ENCODE data around the gene AP1G2. TPM values are rescaled to one million over a fixed set of nuclear protein-coding genes. Genes with fewer than 3 reads are reported as not detected.
"Not testable (repeated sequence)": the region's sequence is repeated elsewhere in the genome, so short reads cannot be mapped to it uniquely, and the experiment has no call there.

Gene AP1G2
- total RNA-seq, 1 donor from 2014 or later: 93.4 TPM

DNA sequence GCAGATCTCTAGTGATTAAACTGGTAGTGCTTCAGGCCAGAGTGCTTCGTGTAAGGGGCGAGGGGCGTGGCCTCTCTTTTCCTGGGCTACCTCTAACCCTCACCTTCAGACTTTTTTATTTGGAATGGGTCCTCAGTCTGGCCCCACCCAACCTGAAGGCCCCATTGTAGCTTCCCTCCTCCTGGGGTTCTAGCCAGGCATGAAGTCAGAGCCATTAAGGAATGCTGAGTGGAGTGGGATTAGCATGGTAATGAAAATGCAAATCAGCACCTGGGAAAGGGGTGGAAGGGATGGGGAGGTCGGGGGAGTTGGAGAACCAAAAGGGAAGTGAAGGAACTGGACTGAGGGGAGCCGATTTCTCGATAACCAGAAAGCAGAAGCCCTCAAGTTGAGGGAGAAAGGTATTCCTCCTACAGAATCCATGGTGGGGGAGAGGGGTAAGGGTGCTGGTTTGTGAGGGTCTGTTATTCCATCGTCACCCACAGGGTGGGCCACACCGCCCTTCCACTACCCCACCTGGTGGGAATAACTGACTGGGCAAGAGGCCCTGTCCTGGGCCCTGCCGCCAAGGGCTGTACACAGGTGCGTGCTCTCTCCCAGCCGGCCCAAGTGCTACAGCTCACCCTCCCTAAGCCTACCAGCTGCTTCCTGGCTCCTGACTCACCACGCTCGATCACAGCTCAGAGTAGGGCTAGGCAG is 30.1 kb downstream of the AP1G2 start:
- Histone ChIP-seq H3K36me3 (ENCODE audit: control insufficient read depth, insufficient read depth, low read length) (no peaks in the 10 kb centered on the region), H3K4me3 (ENCODE audit: low read depth, low read length) (no peak overlapping the region), H3K27me3 (ENCODE audit: control insufficient read depth, insufficient read depth, low read length) (no peaks in the 10 kb centered on the region)
- DNase-seq (ENCODE audit: low read depth): no peak
- TF ChIP-seq, protein P1, sequence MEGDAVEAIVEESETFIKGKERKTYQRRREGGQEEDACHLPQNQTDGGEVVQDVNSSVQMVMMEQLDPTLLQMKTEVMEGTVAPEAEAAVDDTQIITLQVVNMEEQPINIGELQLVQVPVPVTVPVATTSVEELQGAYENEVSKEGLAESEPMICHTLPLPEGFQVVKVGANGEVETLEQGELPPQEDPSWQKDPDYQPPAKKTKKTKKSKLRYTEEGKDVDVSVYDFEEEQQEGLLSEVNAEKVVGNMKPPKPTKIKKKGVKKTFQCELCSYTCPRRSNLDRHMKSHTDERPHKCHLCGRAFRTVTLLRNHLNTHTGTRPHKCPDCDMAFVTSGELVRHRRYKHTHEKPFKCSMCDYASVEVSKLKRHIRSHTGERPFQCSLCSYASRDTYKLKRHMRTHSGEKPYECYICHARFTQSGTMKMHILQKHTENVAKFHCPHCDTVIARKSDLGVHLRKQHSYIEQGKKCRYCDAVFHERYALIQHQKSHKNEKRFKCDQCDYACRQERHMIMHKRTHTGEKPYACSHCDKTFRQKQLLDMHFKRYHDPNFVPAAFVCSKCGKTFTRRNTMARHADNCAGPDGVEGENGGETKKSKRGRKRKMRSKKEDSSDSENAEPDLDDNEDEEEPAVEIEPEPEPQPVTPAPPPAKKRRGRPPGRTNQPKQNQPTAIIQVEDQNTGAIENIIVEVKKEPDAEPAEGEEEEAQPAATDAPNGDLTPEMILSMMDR (IDR thresholded peaks at IDR 0.05; ENCODE audit: insufficient read depth, low read length, poor library complexity, severe bottlenecking): no peak

DNA sequence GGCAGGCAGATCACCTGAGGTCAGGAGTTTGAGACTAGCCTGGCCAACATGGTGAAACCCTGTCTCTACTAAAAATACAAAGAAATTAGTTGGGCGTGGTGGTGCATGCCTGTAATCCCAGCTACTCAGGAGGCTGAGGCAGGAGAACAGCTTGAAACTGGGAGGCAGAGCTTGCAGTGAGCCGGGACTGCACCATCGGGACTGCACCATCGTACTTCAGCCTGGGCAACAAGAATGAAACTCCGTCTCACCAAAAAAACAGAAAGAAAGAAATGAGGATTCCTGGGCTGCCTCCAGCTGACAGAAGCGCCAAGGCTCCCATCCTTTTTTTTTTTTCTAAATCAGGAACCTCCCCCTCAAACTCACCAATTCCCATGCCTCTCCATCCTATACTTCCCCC is 30.7 kb downstream of the AP1G2 start:
- H3K4me3 ChIP-seq (ENCODE audit: low read depth, low read length); DNase-seq (ENCODE audit: low read depth); H3K27me3 ChIP-seq (ENCODE audit: control insufficient read depth, insufficient read depth, low read length); H3K36me3 ChIP-seq (ENCODE audit: control insufficient read depth, insufficient read depth, low read length): not testable (repeated sequence)

DNA sequence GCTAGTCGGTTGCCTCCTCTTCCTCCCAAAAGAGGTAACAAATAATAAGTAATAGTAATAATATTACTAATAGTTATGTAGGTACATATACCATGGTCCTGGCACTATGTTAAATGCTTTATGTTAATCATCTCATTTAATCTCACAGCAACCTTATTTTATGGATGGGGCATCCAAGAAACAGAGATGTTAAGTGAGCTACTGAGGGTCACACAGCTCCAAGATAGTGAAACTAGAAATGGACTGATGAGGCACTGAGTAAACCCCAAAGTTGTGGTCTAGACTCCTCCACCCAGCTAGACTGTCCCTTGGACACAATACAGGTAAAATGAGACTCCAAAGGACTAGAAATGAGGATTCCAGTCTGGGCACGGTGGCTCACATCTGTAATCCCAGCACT is 31.1 kb downstream of the AP1G2 start:
- no peaks in the 10 kb centered on the region for H3K36me3 ChIP-seq (ENCODE audit: control insufficient read depth, insufficient read depth, low read length)
- TF ChIP-seq, protein P1 (IDR thresholded peaks at IDR 0.05; ENCODE audit: insufficient read depth, low read length, poor library complexity, severe bottlenecking): no peak

DNA sequence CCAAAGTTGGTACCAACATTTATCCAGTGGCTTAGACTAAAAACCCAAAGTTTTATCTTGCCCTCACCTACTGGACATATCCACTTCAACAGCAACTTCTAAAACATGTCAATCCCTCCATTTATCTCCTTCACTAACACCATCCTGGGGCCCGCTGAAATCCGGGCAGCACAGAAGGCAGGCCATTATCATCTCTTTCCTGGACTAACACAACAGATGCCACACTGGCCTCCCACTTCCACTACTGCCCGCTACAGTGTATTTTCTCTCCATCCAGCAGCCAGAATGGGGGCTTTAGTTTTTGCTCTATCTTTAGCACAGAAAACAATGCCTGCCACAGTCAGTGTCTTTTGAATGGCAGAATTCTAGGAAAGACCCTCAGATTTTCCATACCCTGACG is 31.6 kb downstream of the AP1G2 start:
- DNase-seq (ENCODE audit: low read depth): no peak
- no peak overlapping the region for H3K4me3 ChIP-seq (ENCODE audit: low read depth, low read length)
- TF ChIP-seq, protein P1 (IDR thresholded peaks at IDR 0.05; ENCODE audit: insufficient read depth, low read length, poor library complexity, severe bottlenecking): no peak
- no peaks in the 10 kb centered on the region for H3K27me3 ChIP-seq (ENCODE audit: control insufficient read depth, insufficient read depth, low read length)
- no peaks in the 10 kb centered on the region for H3K36me3 ChIP-seq (ENCODE audit: control insufficient read depth, insufficient read depth, low read length)

More for the DNA sequence above, 31.1 kb downstream of the AP1G2 start:
- Histone ChIP-seq H3K4me3 (ENCODE audit: low read depth, low read length) (no peak overlapping the region), H3K27me3 (ENCODE audit: control insufficient read depth, insufficient read depth, low read length) (no peaks in the 10 kb centered on the region)
- DNase-seq (ENCODE audit: low read depth): no peak

DNA sequence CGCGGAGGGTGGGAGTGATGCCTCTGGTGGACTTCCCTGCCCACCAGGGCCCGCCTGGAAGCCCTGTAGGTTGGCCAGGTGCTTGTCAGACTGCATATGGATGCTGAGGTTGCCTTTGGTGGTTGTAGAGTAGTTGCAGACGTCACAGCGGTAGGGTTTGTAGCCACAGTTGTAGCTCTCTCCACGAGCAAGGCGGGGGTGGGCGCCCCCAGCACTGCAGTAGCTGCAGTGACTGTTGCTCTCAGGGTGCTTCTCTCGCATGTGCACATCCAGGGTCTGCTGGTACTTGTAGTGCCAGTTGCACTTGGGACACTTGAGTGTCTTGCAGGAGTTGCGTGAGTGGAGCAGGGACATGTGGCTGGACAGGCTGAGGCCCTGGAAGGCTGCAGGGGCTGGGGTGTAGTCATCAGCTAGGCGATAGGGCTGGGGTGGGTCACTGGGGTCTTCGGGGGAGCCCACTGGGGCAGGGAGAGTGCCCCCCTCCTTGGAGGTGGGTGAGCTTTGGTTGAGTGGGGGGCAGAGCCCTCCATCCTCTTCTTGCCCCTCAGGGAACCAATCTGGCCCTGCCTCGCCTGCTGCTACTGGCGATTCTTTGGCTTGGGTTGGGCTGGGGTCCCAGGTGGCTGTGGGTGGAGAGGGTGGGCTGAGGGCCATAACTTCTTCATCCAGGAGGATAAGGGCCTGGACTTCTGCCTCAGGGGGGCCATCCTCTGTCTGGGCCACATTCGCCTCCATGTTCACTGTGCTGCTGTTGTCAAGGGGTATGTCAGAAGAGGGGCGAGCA is 33.7 kb downstream of the AP1G2 start:
- TF ChIP-seq, protein P1 (IDR thresholded peaks at IDR 0.05; ENCODE audit: insufficient read depth, low read length, poor library complexity, severe bottlenecking): no peak
- DNase-seq (ENCODE audit: low read depth): no peak
- no peaks in the 10 kb centered on the region for H3K27me3 ChIP-seq (ENCODE audit: control insufficient read depth, insufficient read depth, low read length)
- no peaks in the 10 kb centered on the region for H3K36me3 ChIP-seq (ENCODE audit: control insufficient read depth, insufficient read depth, low read length)
- no peak overlapping the region for H3K4me3 ChIP-seq (ENCODE audit: low read depth, low read length)

DNA sequence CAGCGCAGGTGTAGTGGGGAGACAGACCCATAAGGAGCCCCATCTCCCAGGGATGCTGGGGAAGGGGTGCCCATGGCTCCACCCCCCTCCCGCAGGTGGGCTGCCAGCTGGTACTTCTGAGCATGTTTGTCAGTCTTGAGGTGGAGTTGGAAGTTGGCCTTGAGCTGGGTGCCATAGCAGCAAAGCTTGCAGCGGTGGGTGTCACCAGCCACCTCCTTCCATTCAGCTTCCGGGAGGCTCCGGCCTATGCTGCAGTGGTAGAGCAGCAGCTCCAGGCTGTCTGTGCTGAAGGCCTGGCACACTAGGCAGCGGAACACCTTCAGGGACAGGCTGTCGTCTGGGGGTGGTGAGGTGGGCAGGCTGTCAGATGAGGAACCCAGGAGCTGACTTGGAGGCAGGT is 34.9 kb downstream of the AP1G2 start:
- Histone ChIP-seq H3K4me3 (ENCODE audit: low read depth, low read length) (no peak overlapping the region), H3K36me3 (ENCODE audit: control insufficient read depth, insufficient read depth, low read length) (no peaks in the 10 kb centered on the region), H3K27me3 (ENCODE audit: control insufficient read depth, insufficient read depth, low read length) (no peaks in the 10 kb centered on the region)
- no peak for DNase-seq (ENCODE audit: low read depth)
- TF ChIP-seq, protein P1 (IDR thresholded peaks at IDR 0.05; ENCODE audit: insufficient read depth, low read length, poor library complexity, severe bottlenecking): no peak
